Measurements from ENCODE around the gene AMIGO2.
A peak's percentile ranks its signal among the peaks of the same experiment; 100 is the strongest.
"Not testable (repeated sequence)": the region's sequence is repeated elsewhere in the genome, so short reads cannot be mapped to it uniquely, and the experiment has no call there.

AMIGO2 gene

GRCh38 chr12:47079468-47079980, at the start of gene AMIGO2, which contains the start of gene PCED1B:
Gene AMIGO2 (minus strand): TSS chr12:47079959. CDS start chr12:47079002, 957 bp downstream.
Gene PCED1B (plus strand): TSS chr12:47079621. CDS start chr12:47235064, 155,443 bp downstream.
- Histone ChIP-seq H3K4me1 (ENCODE audit: control insufficient read depth in 1 of 2, insufficient read depth in 2 of 2, low read length in 2 of 2) (peaks cover 7 to 8% of the 10 kb centered on the region in 2 donors), H3K36me3 (ENCODE audit: control insufficient read depth in 1 of 2, insufficient read depth in 2 of 2, low read length in 2 of 2) (no peaks in the 10 kb centered on the region)

GRCh38 chr12:47126246-47126645, 46.5 kb upstream of the AMIGO2 start:
- Histone ChIP-seq H3K36me3 (ENCODE audit: control insufficient read depth in 1 of 2, insufficient read depth in 2 of 2, low read length in 2 of 2) (no peaks in the 10 kb centered on the region), H3K9me3 (ENCODE audit: control insufficient read depth in 1 of 2, low read length in 2 of 2) (no peaks in the 10 kb centered on the region), H3K27me3 (ENCODE audit: control insufficient read depth in 1 of 2, insufficient read depth in 2 of 2, low read length in 2 of 2) (no peaks in the 10 kb centered on the region), H3K4me1 (ENCODE audit: control insufficient read depth in 1 of 2, insufficient read depth in 2 of 2, low read length in 2 of 2) (no peaks in the 10 kb centered on the region), H3K9ac (ENCODE audit: low read depth in 1 of 2, low read length in 2 of 2) (no peak overlapping the region), H3K4me3 (ENCODE audit: low read depth in 1 of 2, low read length in 2 of 2) (no peak overlapping the region), H3K27ac (ENCODE audit: low read depth, low read length) (no peak overlapping the region)

More at GRCh38 chr12:47079468-47079980, at the start of gene AMIGO2, which contains the start of gene PCED1B:
- Histone ChIP-seq H3K27me3 (ENCODE audit: control insufficient read depth in 1 of 2, insufficient read depth in 2 of 2, low read length in 2 of 2) (peaks cover 10 to 17% of the 10 kb centered on the region in 2 donors), H3K9me3 (ENCODE audit: control insufficient read depth in 1 of 2, low read length in 2 of 2) (no peaks in the 10 kb centered on the region), H3K9ac (ENCODE audit: low read depth in 1 of 2, low read length in 2 of 2) (peak within 1 kb of the TSS; percentile 78 to 79), H3K4me3 (ENCODE audit: low read depth in 1 of 2, low read length in 2 of 2) (peak within 1 kb of the TSS; percentile 78 to 80), H3K27ac (ENCODE audit: low read depth, low read length) (peak within 1 kb of the TSS; percentile 74)

- H3K9ac ChIP-seq (ENCODE audit: low read depth in 1 of 2, low read length in 2 of 2) = no peak overlapping the region
- no peaks in the 10 kb centered on the region for H3K4me1 ChIP-seq (ENCODE audit: control insufficient read depth in 1 of 2, insufficient read depth in 2 of 2, low read length in 2 of 2)
- H3K9me3 ChIP-seq (ENCODE audit: control insufficient read depth in 1 of 2, low read length in 2 of 2) = no peaks in the 10 kb centered on the region
- no peak overlapping the region for H3K27ac ChIP-seq (ENCODE audit: low read depth, low read length)
- H3K36me3 ChIP-seq (ENCODE audit: control insufficient read depth in 1 of 2, insufficient read depth in 2 of 2, low read length in 2 of 2) = no peaks in the 10 kb centered on the region
- no peak overlapping the region for H3K4me3 ChIP-seq (ENCODE audit: low read depth in 1 of 2, low read length in 2 of 2)
- H3K27me3 ChIP-seq (ENCODE audit: control insufficient read depth in 1 of 2, insufficient read depth in 2 of 2, low read length in 2 of 2) = no peaks in the 10 kb centered on the region
These were observed 44.7 kb upstream of the AMIGO2 start for GRCh38 chr12:47124451-47124850.

GRCh38 chr12:47123730-47124129, 44.0 kb upstream of the AMIGO2 start:
- Histone ChIP-seq H3K27ac (ENCODE audit: low read depth, low read length) (no peak overlapping the region), H3K4me3 (ENCODE audit: low read depth in 1 of 2, low read length in 2 of 2) (no peak overlapping the region), H3K9me3 (ENCODE audit: control insufficient read depth in 1 of 2, low read length in 2 of 2) (no peaks in the 10 kb centered on the region), H3K4me1 (ENCODE audit: control insufficient read depth in 1 of 2, insufficient read depth in 2 of 2, low read length in 2 of 2) (no peaks in the 10 kb centered on the region), H3K9ac (ENCODE audit: low read depth in 1 of 2, low read length in 2 of 2) (no peak overlapping the region), H3K36me3 (ENCODE audit: control insufficient read depth in 1 of 2, insufficient read depth in 2 of 2, low read length in 2 of 2) (no peaks in the 10 kb centered on the region), H3K27me3 (ENCODE audit: control insufficient read depth in 1 of 2, insufficient read depth in 2 of 2, low read length in 2 of 2) (no peaks in the 10 kb centered on the region)

GRCh38 chr12:47122602-47123001, 42.8 kb upstream of the AMIGO2 start:
- Histone ChIP-seq H3K9me3 (ENCODE audit: control insufficient read depth in 1 of 2, low read length in 2 of 2) (no peaks in the 10 kb centered on the region), H3K4me3 (ENCODE audit: low read depth in 1 of 2, low read length in 2 of 2) (no peak overlapping the region), H3K9ac (ENCODE audit: low read depth in 1 of 2, low read length in 2 of 2) (no peak overlapping the region), H3K4me1 (ENCODE audit: control insufficient read depth in 1 of 2, insufficient read depth in 2 of 2, low read length in 2 of 2) (no peaks in the 10 kb centered on the region), H3K27ac (ENCODE audit: low read depth, low read length) (no peak overlapping the region), H3K36me3 (ENCODE audit: control insufficient read depth in 1 of 2, insufficient read depth in 2 of 2, low read length in 2 of 2) (no peaks in the 10 kb centered on the region), H3K27me3 (ENCODE audit: control insufficient read depth in 1 of 2, insufficient read depth in 2 of 2, low read length in 2 of 2) (no peaks in the 10 kb centered on the region)

GRCh38 chr12:47121146-47121545, 41.4 kb upstream of the AMIGO2 start:
- no peaks in the 10 kb centered on the region for H3K27me3 ChIP-seq (ENCODE audit: control insufficient read depth in 1 of 2, insufficient read depth in 2 of 2, low read length in 2 of 2)
- H3K9ac ChIP-seq (ENCODE audit: low read depth in 1 of 2, low read length in 2 of 2) = no peak overlapping the region
- H3K9me3 ChIP-seq (ENCODE audit: control insufficient read depth in 1 of 2, low read length in 2 of 2) = no peaks in the 10 kb centered on the region
- H3K27ac ChIP-seq (ENCODE audit: low read depth, low read length) = no peak overlapping the region
- no peaks in the 10 kb centered on the region for H3K36me3 ChIP-seq (ENCODE audit: control insufficient read depth in 1 of 2, insufficient read depth in 2 of 2, low read length in 2 of 2)
- no peaks in the 10 kb centered on the region for H3K4me1 ChIP-seq (ENCODE audit: control insufficient read depth in 1 of 2, insufficient read depth in 2 of 2, low read length in 2 of 2)
- no peak overlapping the region for H3K4me3 ChIP-seq (ENCODE audit: low read depth in 1 of 2, low read length in 2 of 2)

GRCh38 chr12:47120736-47121135, 41.0 kb upstream of the AMIGO2 start:
- no peak overlapping the region for H3K9ac ChIP-seq (ENCODE audit: low read depth in 1 of 2, low read length in 2 of 2)
- H3K4me3 ChIP-seq (ENCODE audit: low read depth in 1 of 2, low read length in 2 of 2) = no peak overlapping the region
- H3K9me3 ChIP-seq (ENCODE audit: control insufficient read depth in 1 of 2, low read length in 2 of 2) = no peaks in the 10 kb centered on the region
- H3K27ac ChIP-seq (ENCODE audit: low read depth, low read length) = no peak overlapping the region
- H3K36me3 ChIP-seq (ENCODE audit: control insufficient read depth in 1 of 2, insufficient read depth in 2 of 2, low read length in 2 of 2) = no peaks in the 10 kb centered on the region
- no peaks in the 10 kb centered on the region for H3K4me1 ChIP-seq (ENCODE audit: control insufficient read depth in 1 of 2, insufficient read depth in 2 of 2, low read length in 2 of 2)
- no peaks in the 10 kb centered on the region for H3K27me3 ChIP-seq (ENCODE audit: control insufficient read depth in 1 of 2, insufficient read depth in 2 of 2, low read length in 2 of 2)

GRCh38 chr12:47117305-47117704, 37.5 kb upstream of the AMIGO2 start:
- not testable (repeated sequence) for H3K27me3 ChIP-seq (ENCODE audit: control insufficient read depth in 1 of 2, insufficient read depth in 2 of 2, low read length in 2 of 2); H3K9ac ChIP-seq (ENCODE audit: low read depth in 1 of 2, low read length in 2 of 2); H3K36me3 ChIP-seq (ENCODE audit: control insufficient read depth in 1 of 2, insufficient read depth in 2 of 2, low read length in 2 of 2); H3K4me1 ChIP-seq (ENCODE audit: control insufficient read depth in 1 of 2, insufficient read depth in 2 of 2, low read length in 2 of 2); H3K4me3 ChIP-seq (ENCODE audit: low read depth in 1 of 2, low read length in 2 of 2); H3K27ac ChIP-seq (ENCODE audit: low read depth, low read length); H3K9me3 ChIP-seq (ENCODE audit: control insufficient read depth in 1 of 2, low read length in 2 of 2)

GRCh38 chr12:47114481-47114892, 34.7 kb upstream of the AMIGO2 start:
- H3K36me3 ChIP-seq (ENCODE audit: control insufficient read depth in 1 of 2, insufficient read depth in 2 of 2, low read length in 2 of 2) = no peaks in the 10 kb centered on the region
- no peak overlapping the region for H3K4me3 ChIP-seq (ENCODE audit: low read depth in 1 of 2, low read length in 2 of 2)
- no peaks in the 10 kb centered on the region for H3K4me1 ChIP-seq (ENCODE audit: control insufficient read depth in 1 of 2, insufficient read depth in 2 of 2, low read length in 2 of 2)
- no peak overlapping the region for H3K9ac ChIP-seq (ENCODE audit: low read depth in 1 of 2, low read length in 2 of 2)
- H3K9me3 ChIP-seq (ENCODE audit: control insufficient read depth in 1 of 2, low read length in 2 of 2) = no peaks in the 10 kb centered on the region
- H3K27me3 ChIP-seq (ENCODE audit: control insufficient read depth in 1 of 2, insufficient read depth in 2 of 2, low read length in 2 of 2) = no peaks in the 10 kb centered on the region
- H3K27ac ChIP-seq (ENCODE audit: low read depth, low read length) = no peak overlapping the region

- H3K27ac ChIP-seq (ENCODE audit: low read depth, low read length) = no peak overlapping the region
- H3K36me3 ChIP-seq (ENCODE audit: control insufficient read depth in 1 of 2, insufficient read depth in 2 of 2, low read length in 2 of 2) = no peaks in the 10 kb centered on the region
- no peak overlapping the region for H3K9ac ChIP-seq (ENCODE audit: low read depth in 1 of 2, low read length in 2 of 2)
- no peaks in the 10 kb centered on the region for H3K9me3 ChIP-seq (ENCODE audit: control insufficient read depth in 1 of 2, low read length in 2 of 2)
- H3K4me3 ChIP-seq (ENCODE audit: low read depth in 1 of 2, low read length in 2 of 2) = no peak overlapping the region
- H3K27me3 ChIP-seq (ENCODE audit: control insufficient read depth in 1 of 2, insufficient read depth in 2 of 2, low read length in 2 of 2) = no peaks in the 10 kb centered on the region
- no peaks in the 10 kb centered on the region for H3K4me1 ChIP-seq (ENCODE audit: control insufficient read depth in 1 of 2, insufficient read depth in 2 of 2, low read length in 2 of 2)
These were observed 32.9 kb upstream of the AMIGO2 start for GRCh38 chr12:47112679-47113078.

GRCh38 chr12:47111854-47112253, 32.1 kb upstream of the AMIGO2 start:
- no peaks in the 10 kb centered on the region for H3K36me3 ChIP-seq (ENCODE audit: control insufficient read depth in 1 of 2, insufficient read depth in 2 of 2, low read length in 2 of 2)
- no peak overlapping the region for H3K27ac ChIP-seq (ENCODE audit: low read depth, low read length)
- H3K4me3 ChIP-seq (ENCODE audit: low read depth in 1 of 2, low read length in 2 of 2) = no peak overlapping the region
- H3K9me3 ChIP-seq (ENCODE audit: control insufficient read depth in 1 of 2, low read length in 2 of 2) = no peaks in the 10 kb centered on the region
- no peaks in the 10 kb centered on the region for H3K27me3 ChIP-seq (ENCODE audit: control insufficient read depth in 1 of 2, insufficient read depth in 2 of 2, low read length in 2 of 2)
- H3K9ac ChIP-seq (ENCODE audit: low read depth in 1 of 2, low read length in 2 of 2) = no peak overlapping the region
- H3K4me1 ChIP-seq (ENCODE audit: control insufficient read depth in 1 of 2, insufficient read depth in 2 of 2, low read length in 2 of 2) = no peaks in the 10 kb centered on the region
